Testis (tissue), 2 donors: ENCODE data around the gene FCRL2.

Source experiments
- POLR2A ChIP-seq: fragments of 450-650 bp; IDR thresholded peaks from one replicate; pipeline ENCODE4 v1.6.1; 2017; ENCODE audit warnings: antibody characterized with exemption, mild to moderate bottlenecking, moderate library complexity
- TF ChIP-seq, protein P1 (sequence below), 3 experiments: fragments of 450-650 bp in 2 of 3; fragments of 200-600 bp in 1 of 3; sonication (generic) in 1 of 3; IDR thresholded peaks; one replicate each; pipeline ENCODE4 v1.5.1; 2016 to 2019; ENCODE audit warnings: antibody characterized with exemption in 3 of 3, mild to moderate bottlenecking in 2 of 3, moderate library complexity in 1 of 3

DNA sequence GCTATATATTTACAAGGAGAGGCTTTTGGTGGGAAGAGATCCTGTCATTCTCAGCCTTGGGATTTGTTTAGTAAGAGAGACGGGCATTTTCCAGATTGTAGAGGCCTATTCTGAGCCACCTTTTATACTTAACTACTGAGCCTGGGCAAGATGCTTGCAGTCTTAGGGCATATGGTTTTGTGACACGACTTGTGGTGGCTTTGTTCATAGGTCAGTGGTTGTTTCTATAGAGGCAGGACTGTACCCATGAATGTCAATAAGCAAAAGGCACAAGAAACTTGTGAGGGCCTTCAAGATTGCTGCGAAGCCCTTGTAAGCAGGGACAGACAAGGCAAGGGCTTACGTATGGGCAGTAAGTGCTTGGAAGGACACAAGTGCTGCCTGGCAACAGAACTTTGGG lies 73.0 kb downstream of the FCRL2 start:
- TF ChIP-seq, protein P1, sequence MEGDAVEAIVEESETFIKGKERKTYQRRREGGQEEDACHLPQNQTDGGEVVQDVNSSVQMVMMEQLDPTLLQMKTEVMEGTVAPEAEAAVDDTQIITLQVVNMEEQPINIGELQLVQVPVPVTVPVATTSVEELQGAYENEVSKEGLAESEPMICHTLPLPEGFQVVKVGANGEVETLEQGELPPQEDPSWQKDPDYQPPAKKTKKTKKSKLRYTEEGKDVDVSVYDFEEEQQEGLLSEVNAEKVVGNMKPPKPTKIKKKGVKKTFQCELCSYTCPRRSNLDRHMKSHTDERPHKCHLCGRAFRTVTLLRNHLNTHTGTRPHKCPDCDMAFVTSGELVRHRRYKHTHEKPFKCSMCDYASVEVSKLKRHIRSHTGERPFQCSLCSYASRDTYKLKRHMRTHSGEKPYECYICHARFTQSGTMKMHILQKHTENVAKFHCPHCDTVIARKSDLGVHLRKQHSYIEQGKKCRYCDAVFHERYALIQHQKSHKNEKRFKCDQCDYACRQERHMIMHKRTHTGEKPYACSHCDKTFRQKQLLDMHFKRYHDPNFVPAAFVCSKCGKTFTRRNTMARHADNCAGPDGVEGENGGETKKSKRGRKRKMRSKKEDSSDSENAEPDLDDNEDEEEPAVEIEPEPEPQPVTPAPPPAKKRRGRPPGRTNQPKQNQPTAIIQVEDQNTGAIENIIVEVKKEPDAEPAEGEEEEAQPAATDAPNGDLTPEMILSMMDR (IDR thresholded peaks at IDR 0.05) = no peak
- TF ChIP-seq POLR2A = no peak
